HEK293T (cell line): Measurements from ENCODE around the gene EXOSC7.

Experiments used
- CTCF ChIA-PET: fragments of 350-600 bp; formaldehyde crosslinking; extraction: SDS; loops from one replicate; lab custom pipeline; 2021; ENCODE audit warnings: antibody characterized with exemption, inconsistent platforms; lab: Yijun Ruan, JAX
- POLR2A ChIA-PET: fragments of 350-600 bp; formaldehyde crosslinking; extraction: SDS; loops from one replicate; lab custom pipeline; 2020; ENCODE audit warnings: antibody characterized with exemption, inconsistent platforms; lab: Yijun Ruan, JAX
- DNase-seq: peaks from one replicate; pipeline ENCODE4 v3.0.0; 2012; ENCODE audit warnings: mixed read lengths; ENCODE audit errors: extremely low spot score
- ARNT ChIP-seq: fragments of 450-650 bp; IDR thresholded peaks from 2 replicates; pipeline ENCODE4 v1.6.1; 2017; ENCODE audit warnings: mild to moderate bottlenecking
- BHLHE40 ChIP-seq: fragments of 450-650 bp; IDR thresholded peaks from 2 replicates; pipeline ENCODE4 v1.6.1; 2016; ENCODE audit warnings: mild to moderate bottlenecking, moderate library complexity, borderline replicate concordance
- CTBP1 ChIP-seq: fragments of 450-650 bp; IDR thresholded peaks from 2 replicates; pipeline ENCODE4 v1.6.1; 2016; ENCODE audit warnings: borderline replicate concordance
- ELF4 ChIP-seq: fragments of 450-650 bp; IDR thresholded peaks from 2 replicates; pipeline ENCODE4 v1.6.1; 2017; ENCODE audit warnings: antibody characterized with exemption
- FOXA1 ChIP-seq: fragments of 450-650 bp; IDR thresholded peaks from 2 replicates; pipeline ENCODE4 v1.6.1; 2016; ENCODE audit warnings: mild to moderate bottlenecking
- FOXK2 ChIP-seq: fragments of 450-650 bp; IDR thresholded peaks from 2 replicates; pipeline ENCODE4 v1.6.1; 2016; ENCODE audit warnings: mild to moderate bottlenecking
- FOXM1 ChIP-seq: fragments of 450-650 bp; IDR thresholded peaks from 2 replicates; pipeline ENCODE4 v1.6.1; 2017; ENCODE audit warnings: mild to moderate bottlenecking, borderline replicate concordance
- HDGF ChIP-seq: fragments of 450-650 bp; IDR thresholded peaks from 2 replicates; pipeline ENCODE4 v1.6.1; 2017; ENCODE audit warnings: antibody characterized with exemption, borderline replicate concordance
- L3MBTL2 ChIP-seq: fragments of 450-650 bp; conservative IDR thresholded peaks from 2 replicates; pipeline ENCODE4 v1.6.1; 2016; ENCODE audit warnings: mild to moderate bottlenecking
- LEF1 ChIP-seq: fragments of 450-650 bp; IDR thresholded peaks from 2 replicates; pipeline ENCODE4 v1.6.1; 2017; ENCODE audit warnings: mild to moderate bottlenecking, borderline replicate concordance
- NFRKB ChIP-seq: fragments of 450-650 bp; IDR thresholded peaks from 2 replicates; pipeline ENCODE4 v1.6.1; 2016; ENCODE audit warnings: mild to moderate bottlenecking, moderate library complexity
- PKNOX1 ChIP-seq: fragments of 450-650 bp; IDR thresholded peaks from 2 replicates; pipeline ENCODE4 v1.6.1; 2016
- SP1 ChIP-seq: fragments of 450-650 bp; IDR thresholded peaks from 2 replicates; pipeline ENCODE4 v1.6.1; 2017
- SUZ12 ChIP-seq: fragments of 450-650 bp; IDR thresholded peaks from 2 replicates; pipeline ENCODE4 v1.6.1; 2016; ENCODE audit warnings: mild to moderate bottlenecking
- TARDBP ChIP-seq: fragments of 450-650 bp; IDR thresholded peaks from 2 replicates; pipeline ENCODE4 v1.6.1; 2016
- ZNF384 ChIP-seq: fragments of 450-650 bp; IDR thresholded peaks from 2 replicates; pipeline ENCODE4 v1.6.1; 2016

The EXOSC7 gene

GRCh38 chr3:45008117-45008516 is 32.1 kb downstream of the EXOSC7 start:
- TF ChIP-seq BHLHE40: no peak
- no peak for TF ChIP-seq SP1
- TF ChIP-seq TARDBP: no peak
- TF ChIP-seq SUZ12: no peak
- no peak for TF ChIP-seq ELF4
- TF ChIP-seq FOXK2: no peak
- no peak for TF ChIP-seq NFRKB
- ChIA-PET CTCF (no interaction called here), POLR2A (no interaction called here)
- DNase-seq: no peak

GRCh38 chr3:45009868-45010267 is 33.8 kb downstream of the EXOSC7 start:
- DNase-seq: no peak
- CTCF ChIA-PET: no interaction called here

GRCh38 chr3:45010811-45011333 is 34.8 kb downstream of the EXOSC7 start:
- DNase-seq: no peak
- TF ChIP-seq LEF1: no peak
- TF ChIP-seq FOXA1: no peak
- no peak for TF ChIP-seq ARNT
- TF ChIP-seq FOXK2: no peak
- no peak for TF ChIP-seq TARDBP
- no peak for TF ChIP-seq ELF4
- no peak for TF ChIP-seq HDGF
- no peak for TF ChIP-seq FOXM1
- TF ChIP-seq ZNF384: no peak
- TF ChIP-seq BHLHE40: no peak
- TF ChIP-seq SUZ12: no peak
- TF ChIP-seq SP1: no peak
- TF ChIP-seq NFRKB: no peak
- no peak for TF ChIP-seq L3MBTL2
- no peak for TF ChIP-seq CTBP1
- TF ChIP-seq PKNOX1: no peak
- POLR2A ChIA-PET: no interaction called here
- CTCF ChIA-PET: no interaction called here

More at GRCh38 chr3:45009868-45010267, 33.8 kb downstream of the EXOSC7 start:
- TF ChIP-seq SUZ12: no peak
- no peak for TF ChIP-seq ZNF384
- no peak for TF ChIP-seq L3MBTL2
- no peak for TF ChIP-seq LEF1
- TF ChIP-seq BHLHE40: no peak
- TF ChIP-seq FOXA1: no peak
- TF ChIP-seq SP1: no peak
- no peak for TF ChIP-seq CTBP1
- TF ChIP-seq FOXK2: no peak
- TF ChIP-seq FOXM1: no peak
- no peak for TF ChIP-seq NFRKB
- TF ChIP-seq ELF4: no peak
- TF ChIP-seq TARDBP: no peak
- no peak for TF ChIP-seq PKNOX1
- TF ChIP-seq HDGF: no peak
- TF ChIP-seq ARNT: no peak
- POLR2A ChIA-PET: no interaction called here

GRCh38 chr3:45011756-45012508 is 35.9 kb downstream of the EXOSC7 start:
- TF ChIP-seq ELF4 (no peak), HDGF (no peak), LEF1 (no peak), SUZ12 (no peak), FOXK2 (no peak), NFRKB (no peak), CTBP1 (no peak)
- ChIA-PET POLR2A (no interaction called here), CTCF (no interaction called here)
- no peak for DNase-seq

- DNase-seq: no peak
- ChIA-PET CTCF (no interaction called here), POLR2A (no interaction called here)
- no peak for TF ChIP-seq FOXA1
- TF ChIP-seq SUZ12: no peak
- no peak for TF ChIP-seq LEF1
- no peak for TF ChIP-seq BHLHE40
- no peak for TF ChIP-seq SP1
- no peak for TF ChIP-seq FOXK2
Measured at GRCh38 chr3:45012577-45012976, 36.5 kb downstream of the EXOSC7 start.

- TF ChIP-seq FOXA1 (no peak), FOXM1 (no peak), NFRKB (no peak), BHLHE40 (no peak), TARDBP (no peak), SP1 (no peak), LEF1 (no peak), HDGF (no peak), L3MBTL2 (no peak), ZNF384 (no peak), CTBP1 (no peak), ELF4 (no peak), ARNT (no peak), PKNOX1 (no peak), FOXK2 (no peak), SUZ12 (no peak)
- ChIA-PET POLR2A (no interaction called here), CTCF (no interaction called here)
- no peak for DNase-seq
Measured at GRCh38 chr3:45016916-45017315, 40.9 kb downstream of the EXOSC7 start.
